PFSK-1 (cell line): ENCODE measurements around the gene YWHAH.

Source experiments
- FOXP2 ChIP-seq: optimal IDR thresholded peaks from 2 replicates; pipeline ENCODE3; 2011; ENCODE audit warnings: borderline replicate concordance, control low read depth, inconsistent platforms; ENCODE audit not compliant: insufficient read depth; ENCODE audit errors: extremely low read length, extremely low read depth
- POLR2AphosphoS5 ChIP-seq: IDR thresholded peaks from 2 replicates; pipeline ENCODE4 v1.6.1; 2012; ENCODE audit warnings: low read depth, mild to moderate bottlenecking, control low read depth, low read length, moderate library complexity
- REST ChIP-seq, 2 experiments: IDR thresholded peaks; 2 replicates each; pipeline versions ENCODE4 v1.6.1 to v1.8.0; 2011 to 2012; ENCODE audit warnings: low read depth in 2 of 2, low read length in 2 of 2, control low read depth in 1 of 2, inconsistent platforms in 1 of 2, mild to moderate bottlenecking in 1 of 2, moderate library complexity in 1 of 2; ENCODE audit not compliant: insufficient read depth in 1 of 2
- SIN3A ChIP-seq: IDR thresholded peaks from 2 replicates; pipeline ENCODE4 v1.6.1; 2012; ENCODE audit warnings: mild to moderate bottlenecking, low read length, moderate library complexity, borderline replicate concordance; ENCODE audit not compliant: insufficient read depth
- TAF1 ChIP-seq: IDR thresholded peaks from 2 replicates; pipeline ENCODE4 v1.6.1; 2012; ENCODE audit warnings: low read length, control low read depth, borderline replicate concordance; ENCODE audit not compliant: insufficient read depth

YWHAH gene

GRCh38 chr22:31922534-31922933, 21.8 kb upstream of the YWHAH start:
- TF ChIP-seq SIN3A = no peak
- TF ChIP-seq REST (IDR thresholded peaks at IDR 0.05; ENCODE audit: insufficient read depth in 1 of 2, low read depth in 2 of 2, low read length in 2 of 2) = no peak
- no peak for TF ChIP-seq TAF1

GRCh38 chr22:31923136-31923535, 21.2 kb upstream of the YWHAH start:
- TF ChIP-seq TAF1 = no peak
- no peak for TF ChIP-seq POLR2AphosphoS5
- TF ChIP-seq REST (IDR thresholded peaks at IDR 0.05; ENCODE audit: insufficient read depth in 1 of 2, low read depth in 2 of 2, low read length in 2 of 2) = no peak
- no peak for TF ChIP-seq FOXP2
- TF ChIP-seq SIN3A = no peak

GRCh38 chr22:31923747-31924146, 20.6 kb upstream of the YWHAH start:
- no peak for TF ChIP-seq FOXP2
- TF ChIP-seq TAF1 = no peak
- no peak for TF ChIP-seq SIN3A
- no peak for TF ChIP-seq REST (IDR thresholded peaks at IDR 0.05; ENCODE audit: insufficient read depth in 1 of 2, low read depth in 2 of 2, low read length in 2 of 2)
- no peak for TF ChIP-seq POLR2AphosphoS5

GRCh38 chr22:31925056-31925455, 19.3 kb upstream of the YWHAH start:
- TF ChIP-seq REST (IDR thresholded peaks at IDR 0.05; ENCODE audit: insufficient read depth in 1 of 2, low read depth in 2 of 2, low read length in 2 of 2) (no peak), POLR2AphosphoS5 (no peak), SIN3A (no peak), FOXP2 (no peak), TAF1 (no peak)

GRCh38 chr22:31926024-31926423, 18.3 kb upstream of the YWHAH start:
- TF ChIP-seq REST (IDR thresholded peaks at IDR 0.05; ENCODE audit: insufficient read depth in 1 of 2, low read depth in 2 of 2, low read length in 2 of 2) (no peak), FOXP2 (no peak), SIN3A (no peak), TAF1 (no peak), POLR2AphosphoS5 (no peak)
